MM.1S (cell line): ENCODE measurements around the gene WHAMM.

Experiments
- DNase-seq: peaks from one replicate; pipeline ENCODE4 v3.0.0-alpha.2; 2015
- H2AFZ ChIP-seq: fragments of 300-600 bp; sonication (generic); 2 replicates; pipeline ENCODE4 v1.6.0; 2016; ENCODE audit warnings: antibody characterized with exemption, low read length
- H3F3A ChIP-seq: fragments of 300-600 bp; sonication (generic); 2 replicates; pipeline ENCODE4 v1.6.1; 2016; ENCODE audit warnings: mild to moderate bottlenecking, antibody characterized with exemption, low read length, moderate library complexity, mixed read lengths; ENCODE audit not compliant: insufficient read depth
- H3K27ac ChIP-seq: fragments of 300-600 bp; sonication (generic); 2 replicates; pipeline ENCODE4 v1.5.1; 2016; ENCODE audit warnings: mild to moderate bottlenecking, low read length
- H3K27me3 ChIP-seq: fragments of 300-600 bp; sonication (generic); replicated peaks from 2 replicates; pipeline ENCODE4 v1.6.0; 2016; ENCODE audit warnings: low read length; ENCODE audit not compliant: insufficient read depth
- H3K36me3 ChIP-seq: fragments of 300-600 bp; sonication (generic); replicated peaks from 2 replicates; pipeline ENCODE4 v1.6.1; 2016; ENCODE audit warnings: mild to moderate bottlenecking, low read length, mixed read lengths; ENCODE audit not compliant: insufficient read depth
- H3K4me1 ChIP-seq: fragments of 300-600 bp; sonication (generic); 2 replicates; pipeline ENCODE4 v1.6.1; 2016; ENCODE audit warnings: low read length, mixed read lengths
- H3K4me2 ChIP-seq: fragments of 300-600 bp; sonication (generic); 2 replicates; pipeline ENCODE4 v1.6.0; 2016; ENCODE audit warnings: low read depth, low read length
- H3K4me3 ChIP-seq: fragments of 300-600 bp; sonication (generic); 2 replicates; pipeline ENCODE4 v1.5.1; 2016; ENCODE audit warnings: low read length, mixed read lengths
- H3K79me2 ChIP-seq: fragments of 300-600 bp; sonication (generic); 2 replicates; pipeline ENCODE4 v1.6.1; 2016; ENCODE audit warnings: mixed run types, low read length, mixed read lengths
- H3K9ac ChIP-seq: fragments of 300-600 bp; sonication (generic); 2 replicates; pipeline ENCODE4 v1.6.1; 2016; ENCODE audit warnings: low read length, mixed read lengths
- H3K9me2 ChIP-seq: fragments of 300-600 bp; sonication (generic); replicated peaks from 2 replicates; pipeline ENCODE4 v1.6.1; 2016; ENCODE audit warnings: mild to moderate bottlenecking, low read length, mixed read lengths; ENCODE audit not compliant: insufficient read depth
- H3K9me3 ChIP-seq: fragments of 300-600 bp; sonication (generic); replicated peaks from 2 replicates; pipeline ENCODE4 v1.6.1; 2016; ENCODE audit warnings: mild to moderate bottlenecking, low read length, mixed read lengths; ENCODE audit not compliant: insufficient read depth
- H4K20me1 ChIP-seq: fragments of 300-600 bp; sonication (generic); 2 replicates; pipeline ENCODE4 v1.6.1; 2016; ENCODE audit warnings: mild to moderate bottlenecking, low read length, moderate library complexity, mixed read lengths; ENCODE audit not compliant: insufficient read depth
- CTCF ChIP-seq: fragments of 300-600 bp; sonication (generic); IDR thresholded peaks from 2 replicates; pipeline ENCODE4 v1.5.1; 2016; ENCODE audit warnings: antibody characterized with exemption, low read length, mixed read lengths
- EZH2 ChIP-seq: fragments of 300-600 bp; sonication (generic); optimal IDR thresholded peaks from 2 replicates; pipeline ENCODE3; 2017; ENCODE audit warnings: low read depth, mild to moderate bottlenecking, antibody characterized with exemption, low read length, mixed read lengths
- EZH2phosphoT487 ChIP-seq: fragments of 300-600 bp; sonication (generic); IDR thresholded peaks from 2 replicates; pipeline ENCODE4 v1.6.1; 2018; ENCODE audit warnings: antibody characterized with exemption, low read length

The WHAMM gene

GRCh38 chr15:82781349-82781748 is 28.1 kb upstream of the WHAMM start:
- Histone ChIP-seq H3K79me2 (no peaks in the 10 kb centered on the region), H3K36me3 (no peaks in the 10 kb centered on the region), H3K4me1 (no peaks in the 10 kb centered on the region), H2AFZ (no peak overlapping the region), H3K9me2 (no peaks in the 10 kb centered on the region), H3K27me3 (no peaks in the 10 kb centered on the region), H3K4me2 (no peak overlapping the region), H3K27ac (no peak overlapping the region), H4K20me1 (no peaks in the 10 kb centered on the region), H3K9me3 (no peaks in the 10 kb centered on the region), H3K4me3 (no peak overlapping the region), H3K9ac (no peak overlapping the region), H3F3A (no peaks in the 10 kb centered on the region)
- no peak for DNase-seq
- no peak for TF ChIP-seq EZH2phosphoT487
- no peak for TF ChIP-seq CTCF
- TF ChIP-seq EZH2: no peak

- peak; percentile 11 for DNase-seq
- Histone ChIP-seq H3K4me1 (no peaks in the 10 kb centered on the region), H3K27ac (no peak overlapping the region), H2AFZ (no peak overlapping the region), H3F3A (no peaks in the 10 kb centered on the region), H3K79me2 (no peaks in the 10 kb centered on the region), H3K9me2 (no peaks in the 10 kb centered on the region), H4K20me1 (no peaks in the 10 kb centered on the region), H3K36me3 (no peaks in the 10 kb centered on the region), H3K4me2 (no peak overlapping the region), H3K27me3 (no peaks in the 10 kb centered on the region), H3K4me3 (no peak overlapping the region), H3K9ac (no peak overlapping the region), H3K9me3 (no peaks in the 10 kb centered on the region)
- no peak for TF ChIP-seq EZH2
- TF ChIP-seq EZH2phosphoT487: no peak
- no peak for TF ChIP-seq CTCF
These were observed 20.9 kb upstream of the WHAMM start for GRCh38 chr15:82788496-82788895.

- Histone ChIP-seq H3F3A (no peaks in the 10 kb centered on the region), H4K20me1 (no peaks in the 10 kb centered on the region), H3K27me3 (no peaks in the 10 kb centered on the region), H3K9me3 (no peaks in the 10 kb centered on the region), H2AFZ (no peak overlapping the region), H3K36me3 (no peaks in the 10 kb centered on the region), H3K27ac (no peak overlapping the region), H3K9ac (no peak overlapping the region), H3K9me2 (no peaks in the 10 kb centered on the region), H3K4me3 (no peak overlapping the region), H3K79me2 (no peaks in the 10 kb centered on the region), H3K4me1 (no peaks in the 10 kb centered on the region), H3K4me2 (no peak overlapping the region)
- no peak for TF ChIP-seq CTCF
- no peak for TF ChIP-seq EZH2
- no peak for TF ChIP-seq EZH2phosphoT487
- no peak for DNase-seq
These were observed 19.9 kb upstream of the WHAMM start for GRCh38 chr15:82789491-82789890.
